ENCODE data around the gene HMG20B. TPM values are rescaled to one million over a fixed set of nuclear protein-coding genes. Genes with fewer than 3 reads are reported as not detected.
A peak's percentile ranks its signal among the peaks of the same experiment; 100 is the strongest.

Gene HMG20B
- total RNA-seq, 3 donors from 2014 or later: 79.9 to 81.9 (median 81.4) TPM

DNA sequence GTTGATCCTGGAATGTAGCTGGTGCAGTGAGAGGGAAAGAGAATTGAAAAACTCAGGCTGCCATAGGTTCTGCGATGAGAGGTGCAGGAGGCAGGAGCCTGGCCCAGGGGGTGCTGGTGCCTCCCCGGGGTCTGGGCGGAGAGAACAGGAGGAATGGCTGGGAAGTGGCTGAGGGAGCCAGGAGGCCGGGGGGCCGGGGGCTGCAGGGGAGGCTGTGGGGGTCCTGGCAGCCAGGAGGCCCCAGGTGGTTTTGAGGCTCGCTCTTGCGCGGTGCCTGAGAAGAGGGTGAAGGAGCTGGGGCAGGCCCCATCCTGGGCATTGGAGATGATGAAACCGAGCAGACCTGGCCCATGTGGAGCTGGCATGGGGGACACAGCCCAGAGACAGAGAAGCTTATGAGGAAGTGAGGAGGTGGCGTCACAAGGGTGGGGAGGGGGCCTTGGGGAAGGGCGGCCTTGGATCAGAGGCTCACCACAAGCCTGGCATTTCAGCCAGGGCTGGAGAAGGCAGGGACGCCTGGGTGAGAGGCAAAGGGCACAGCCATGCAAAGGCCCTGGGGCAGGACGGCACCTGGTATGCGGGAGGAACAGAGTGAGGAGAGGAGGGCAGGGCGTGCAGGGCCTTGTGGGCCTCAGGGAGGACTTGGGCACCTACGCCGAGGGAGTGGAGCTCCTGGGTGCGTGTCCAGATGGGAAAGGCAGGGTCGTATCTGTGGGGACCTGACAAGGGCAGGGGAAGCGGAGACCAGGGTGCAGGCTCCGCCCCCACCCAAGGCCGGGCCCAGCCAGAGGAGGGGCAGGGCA, 35.1 kb upstream of the HMG20B start:
- TF ChIP-seq, protein P1, sequence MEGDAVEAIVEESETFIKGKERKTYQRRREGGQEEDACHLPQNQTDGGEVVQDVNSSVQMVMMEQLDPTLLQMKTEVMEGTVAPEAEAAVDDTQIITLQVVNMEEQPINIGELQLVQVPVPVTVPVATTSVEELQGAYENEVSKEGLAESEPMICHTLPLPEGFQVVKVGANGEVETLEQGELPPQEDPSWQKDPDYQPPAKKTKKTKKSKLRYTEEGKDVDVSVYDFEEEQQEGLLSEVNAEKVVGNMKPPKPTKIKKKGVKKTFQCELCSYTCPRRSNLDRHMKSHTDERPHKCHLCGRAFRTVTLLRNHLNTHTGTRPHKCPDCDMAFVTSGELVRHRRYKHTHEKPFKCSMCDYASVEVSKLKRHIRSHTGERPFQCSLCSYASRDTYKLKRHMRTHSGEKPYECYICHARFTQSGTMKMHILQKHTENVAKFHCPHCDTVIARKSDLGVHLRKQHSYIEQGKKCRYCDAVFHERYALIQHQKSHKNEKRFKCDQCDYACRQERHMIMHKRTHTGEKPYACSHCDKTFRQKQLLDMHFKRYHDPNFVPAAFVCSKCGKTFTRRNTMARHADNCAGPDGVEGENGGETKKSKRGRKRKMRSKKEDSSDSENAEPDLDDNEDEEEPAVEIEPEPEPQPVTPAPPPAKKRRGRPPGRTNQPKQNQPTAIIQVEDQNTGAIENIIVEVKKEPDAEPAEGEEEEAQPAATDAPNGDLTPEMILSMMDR (IDR thresholded peaks at IDR 0.05): no peak
- Histone ChIP-seq H3K4me1 (ENCODE audit: low read depth) (no peaks in the 10 kb centered on the region), H3K4me3 (no peak overlapping the region), H3K36me3 (ENCODE audit: low read depth) (no peaks in the 10 kb centered on the region), H3K9me3 (no peaks in the 10 kb centered on the region)
- no peak for DNase-seq
- peak; percentile 6 for ATAC-seq
- intact Hi-C loops (cut with DNase I, micrococcal nuclease): no loop called here

DNA sequence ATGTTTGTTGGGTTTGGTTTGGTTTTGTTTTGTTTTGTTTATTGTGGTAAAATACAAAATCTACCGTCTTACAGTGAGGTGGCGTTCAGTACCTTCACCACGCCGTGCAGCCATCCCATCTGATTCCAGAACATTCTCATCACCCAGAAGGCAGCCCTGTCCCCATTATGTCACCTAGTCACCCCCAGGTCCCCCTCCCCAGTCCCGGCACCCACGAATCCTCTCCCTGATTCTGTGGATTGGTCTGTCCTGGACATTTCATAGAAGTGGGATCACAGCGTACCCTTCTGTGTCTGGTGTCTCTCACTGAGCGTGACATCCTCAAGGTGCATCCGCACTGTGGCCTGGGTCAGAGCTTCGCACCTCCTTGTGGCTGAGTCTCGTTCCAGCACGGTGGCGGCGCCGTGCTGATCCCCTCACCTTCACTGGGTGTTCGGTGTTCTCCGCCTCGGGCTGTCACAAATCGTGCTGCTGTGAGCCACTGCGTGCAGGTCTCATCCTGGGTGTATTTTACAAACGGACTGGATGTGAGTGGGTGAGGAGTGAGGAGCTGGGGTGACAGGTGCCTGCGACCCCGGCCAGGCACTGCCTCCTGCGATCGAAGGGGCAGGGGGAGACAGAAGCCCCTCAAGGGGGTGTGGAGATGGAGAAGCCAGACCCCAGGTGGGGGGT, 34.4 kb upstream of the HMG20B start:
- intact Hi-C loops (cut with DNase I, micrococcal nuclease): no loop called here
- TF ChIP-seq, protein P1 (IDR thresholded peaks at IDR 0.05): no peak
- no peaks in the 10 kb centered on the region for H3K4me1 ChIP-seq (ENCODE audit: low read depth)
- DNase-seq (no peak), ATAC-seq (no peak)
- H3K9me3 ChIP-seq: no peaks in the 10 kb centered on the region
- H3K4me3 ChIP-seq: no peak overlapping the region
- H3K36me3 ChIP-seq (ENCODE audit: low read depth): no peaks in the 10 kb centered on the region

DNA sequence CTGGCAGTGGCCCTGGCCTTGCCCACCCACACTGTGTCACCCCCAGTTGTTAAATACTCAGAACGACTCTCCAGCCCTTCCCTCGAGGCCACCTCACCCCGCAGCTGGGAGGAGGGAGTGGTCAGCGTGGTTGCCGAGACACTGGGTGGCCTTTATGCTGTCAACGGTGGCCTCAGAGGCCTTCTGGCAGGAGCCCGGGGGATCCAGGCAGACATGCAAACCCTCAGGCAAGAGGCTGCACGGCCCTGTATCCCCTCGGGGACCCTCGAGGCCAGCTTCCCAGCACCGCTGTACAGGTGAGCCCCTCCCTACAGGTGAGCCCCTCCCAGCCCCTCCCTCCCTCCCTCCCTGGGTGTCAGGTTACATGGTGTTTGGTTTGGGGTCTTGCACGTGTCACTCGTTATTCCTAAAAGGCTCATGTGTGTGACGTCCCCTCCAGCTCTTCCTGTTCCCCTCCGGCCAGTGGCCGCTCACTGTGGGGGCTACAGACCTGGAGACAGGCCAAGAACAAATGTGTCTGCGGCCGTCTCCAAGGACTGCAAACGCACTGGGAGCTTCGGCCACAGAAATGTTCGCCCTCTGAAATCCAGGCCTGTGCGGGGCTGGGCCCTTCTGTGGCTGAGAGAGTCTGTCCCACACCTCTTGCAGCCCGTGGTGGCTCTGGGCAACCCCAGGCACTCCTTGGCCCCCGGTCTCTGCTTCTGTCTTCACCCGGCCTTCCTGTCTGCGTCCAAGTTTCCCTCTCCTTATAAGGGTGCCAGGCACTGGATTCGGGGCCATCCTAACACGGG, 33.6 kb upstream of the HMG20B start, which contains the start of gene TEKTIP1:
Gene TEKTIP1 (plus strand): TSS at position 210 of the 791 bp plus-strand sequence. CDS start 4 bp downstream, at position 214.
- Histone ChIP-seq H3K36me3 (ENCODE audit: low read depth) (no peaks in the 10 kb centered on the region), H3K4me3 (no peak within 1 kb of the TSS), H3K4me1 (ENCODE audit: low read depth) (no peaks in the 10 kb centered on the region), H3K9me3 (no peaks in the 10 kb centered on the region)
- ATAC-seq (no peak), DNase-seq (no peak)
- intact Hi-C loops (cut with DNase I, micrococcal nuclease): no loop called here
- TF ChIP-seq, protein P1 (IDR thresholded peaks at IDR 0.05): no peak

DNA sequence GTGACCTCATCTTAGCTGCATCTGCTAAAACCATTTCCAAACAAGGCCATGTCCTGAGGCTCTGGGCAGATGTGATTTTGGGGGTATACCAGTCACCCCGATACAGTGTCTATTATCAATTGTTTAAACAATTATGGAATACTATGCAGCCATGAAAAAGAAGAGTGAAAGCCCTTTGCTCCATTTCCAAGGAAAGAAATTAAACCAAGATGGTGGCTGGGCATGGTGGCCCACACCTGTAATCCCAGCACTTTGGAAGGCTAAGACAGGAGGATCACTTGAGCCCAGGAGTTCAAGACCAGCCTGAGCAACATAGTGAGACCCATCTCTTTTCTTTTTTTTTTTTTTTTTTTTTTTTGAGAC, 33.0 kb upstream of the HMG20B start:
- Histone ChIP-seq H3K9me3 (no peaks in the 10 kb centered on the region), H3K4me3 (no peak overlapping the region), H3K4me1 (ENCODE audit: low read depth) (no peaks in the 10 kb centered on the region), H3K36me3 (ENCODE audit: low read depth) (no peaks in the 10 kb centered on the region)
- no peak for DNase-seq
- ATAC-seq: no peak
- intact Hi-C loops (cut with DNase I, micrococcal nuclease): loop anchor here in 1 of 2 donors (10.0 kb wide), 1 partner anchor 75 kb away; no protein-coding TSS in a partner anchor
- TF ChIP-seq, protein P1 (IDR thresholded peaks at IDR 0.05): no peak
